HG02678 (cell line): ENCODE results near the gene AADAT.
A peak's percentile ranks its signal among the peaks of the same experiment; 100 is the strongest.
"Not testable (repeated sequence)": the region's sequence is repeated elsewhere in the genome, so short reads cannot be mapped to it uniquely, and the experiment has no call there.

Source experiments
- ATAC-seq: cut with Tn5 transposase; IDR thresholded peaks from one replicate; pipeline ENCODE4 v1.9.1; 2021; ENCODE audit warnings: mild to moderate bottlenecking, moderate library complexity; ENCODE audit not compliant: unreplicated experiment

Gene AADAT

GRCh38 chr4:170090352-170091052 lies 746 bp upstream of the AADAT start:
- no peak for ATAC-seq

- peak; percentile 19 for ATAC-seq
These were observed 485 bp downstream of the AADAT start for GRCh38 chr4:170089274-170089667.

GRCh38 chr4:170088716-170089115 lies 1.0 kb downstream of the AADAT start:
- ATAC-seq: no peak

GRCh38 chr4:170087163-170087700 lies 2.5 kb downstream of the AADAT start:
- no peak for ATAC-seq

- ATAC-seq: no peak
These were observed 6.2 kb downstream of the AADAT start for GRCh38 chr4:170083541-170083940.

GRCh38 chr4:170080496-170080895 lies 9.3 kb downstream of the AADAT start:
- no peak for ATAC-seq

GRCh38 chr4:170079981-170080380 lies 9.8 kb downstream of the AADAT start:
- no peak for ATAC-seq

GRCh38 chr4:170071196-170071595 lies 18.6 kb downstream of the AADAT start:
- no peak for ATAC-seq

- no peak for ATAC-seq
These were observed 21.2 kb downstream of the AADAT start for GRCh38 chr4:170068438-170069128.

- ATAC-seq: no peak
These were observed 30.3 kb downstream of the AADAT start for GRCh38 chr4:170059421-170059820.

- ATAC-seq: no peak
These were observed 30.9 kb downstream of the AADAT start for GRCh38 chr4:170058826-170059225.

GRCh38 chr4:170057866-170058265 lies 31.9 kb downstream of the AADAT start:
- ATAC-seq: no peak

- ATAC-seq: no peak
These were observed 36.8 kb downstream of the AADAT start for GRCh38 chr4:170052919-170053318.

GRCh38 chr4:170051402-170051801 lies 38.4 kb downstream of the AADAT start:
- ATAC-seq: no peak

GRCh38 chr4:170049766-170050165 lies 40.0 kb downstream of the AADAT start:
- no peak for ATAC-seq

- ATAC-seq: no peak
These were observed 41.9 kb downstream of the AADAT start for GRCh38 chr4:170047771-170048354.

GRCh38 chr4:170046156-170046555 lies 43.6 kb downstream of the AADAT start:
- ATAC-seq: not testable (repeated sequence)

- no peak for ATAC-seq
These were observed 49.6 kb downstream of the AADAT start for GRCh38 chr4:170040031-170040680.

GRCh38 chr4:170038769-170039168 lies 51.0 kb downstream of the AADAT start:
- ATAC-seq: no peak

- no peak for ATAC-seq
These were observed 51.5 kb downstream of the AADAT start for GRCh38 chr4:170038232-170038631.

GRCh38 chr4:170037481-170037880 lies 52.3 kb downstream of the AADAT start:
- ATAC-seq: no peak
